ENCODE results near the gene CAT. TPM values are rescaled to one million over a fixed set of nuclear protein-coding genes. Genes with fewer than 3 reads are reported as not detected.

Gene CAT
- total and polyA plus RNA-seq, 3 donors from 2014 or later = 30.2 to 38.2 (median 30.3) TPM

- Histone ChIP-seq H3K36me3 (ENCODE audit: low read depth, missing control alignments) (no peaks in the 10 kb centered on the region), H3K9me3 (no peaks in the 10 kb centered on the region), H3K4me1 (no peaks in the 10 kb centered on the region), H3K27ac (no peak overlapping the region), H3K27me3 (no peaks in the 10 kb centered on the region), H3K4me3 (no peak overlapping the region)
- WGBS, 2 donors = 49 to 88% methylated on average over 4 of the region's 4 CpGs
- no peak for TF ChIP-seq POLR2A (IDR thresholded peaks at IDR 0.05)
- no peak for TF ChIP-seq CTCF (IDR thresholded peaks at IDR 0.05)
- intact Hi-C loops (cut with DNase I; ENCODE audit: low total_unique reads) = no loop called here
- no peak for DNase-seq
These were observed 23.2 kb upstream of the CAT start for GRCh38 chr11:34415538-34415937.

GRCh38 chr11:34416088-34416487, 22.6 kb upstream of the CAT start:
- Histone ChIP-seq H3K27me3 (no peaks in the 10 kb centered on the region), H3K27ac (no peak overlapping the region), H3K9me3 (no peaks in the 10 kb centered on the region), H3K4me3 (no peak overlapping the region), H3K4me1 (no peaks in the 10 kb centered on the region), H3K36me3 (ENCODE audit: low read depth, missing control alignments) (no peaks in the 10 kb centered on the region)
- intact Hi-C loops (cut with DNase I; ENCODE audit: low total_unique reads) = no loop called here
- DNase-seq = no peak
- 33 to 100% methylated on average over 1 of the region's 1 CpG for WGBS, 2 donors
- TF ChIP-seq CTCF (IDR thresholded peaks at IDR 0.05) (no peak), POLR2A (IDR thresholded peaks at IDR 0.05) (no peak)

GRCh38 chr11:34416766-34417165, 22.0 kb upstream of the CAT start:
- H3K4me3 ChIP-seq = no peak overlapping the region
- DNase-seq = no peak
- no peaks in the 10 kb centered on the region for H3K9me3 ChIP-seq
- H3K4me1 ChIP-seq = no peaks in the 10 kb centered on the region
- no peak overlapping the region for H3K27ac ChIP-seq
- 45 to 65% methylated on average over 3 of the region's 3 CpGs for WGBS, 2 donors
- intact Hi-C loops (cut with DNase I; ENCODE audit: low total_unique reads) = no loop called here
- H3K27me3 ChIP-seq = no peaks in the 10 kb centered on the region
- no peaks in the 10 kb centered on the region for H3K36me3 ChIP-seq (ENCODE audit: low read depth, missing control alignments)
- TF ChIP-seq POLR2A (IDR thresholded peaks at IDR 0.05) = no peak
- TF ChIP-seq CTCF (IDR thresholded peaks at IDR 0.05) = no peak

GRCh38 chr11:34417202-34417601, 21.5 kb upstream of the CAT start:
- intact Hi-C loops (cut with DNase I; ENCODE audit: low total_unique reads) = no loop called here
- DNase-seq = no peak
- WGBS, 2 donors = 84 to 97% methylated on average over 1 of the region's 1 CpG

More at GRCh38 chr11:34417202-34417601, 21.5 kb upstream of the CAT start:
- TF ChIP-seq POLR2A (IDR thresholded peaks at IDR 0.05) = no peak
- TF ChIP-seq CTCF (IDR thresholded peaks at IDR 0.05) = no peak
- Histone ChIP-seq H3K36me3 (ENCODE audit: low read depth, missing control alignments) (no peaks in the 10 kb centered on the region), H3K27ac (no peak overlapping the region), H3K4me3 (no peak overlapping the region), H3K4me1 (no peaks in the 10 kb centered on the region), H3K9me3 (no peaks in the 10 kb centered on the region), H3K27me3 (no peaks in the 10 kb centered on the region)

Measured in testis (tissue), 3 donors.